H9 (cell line): Measurements from ENCODE around the gene TMEM220. TPM values are rescaled to one million over a fixed set of nuclear protein-coding genes. Genes with fewer than 3 reads are reported as not detected.

Experiments used
- DNase-seq: peaks from one replicate; pipeline ENCODE4 v3.0.0-alpha.2; 2017
- H2AFZ ChIP-seq: one replicate; pipeline ENCODE4 v1.6.1; 2013; ENCODE audit warnings: mild to moderate bottlenecking, low read length, control low read depth, moderate library complexity
- H2AK5ac ChIP-seq: 2 replicates; pipeline ENCODE4 v1.6.1; 2013; ENCODE audit warnings: low read length, control low read depth, mixed read lengths; ENCODE audit not compliant: insufficient read length
- H2BK120ac ChIP-seq: one replicate; pipeline ENCODE4 v1.6.1; 2013; ENCODE audit warnings: low read depth, mild to moderate bottlenecking, low read length, control low read depth, inconsistent platforms; ENCODE audit not compliant: poor library complexity, severe bottlenecking
- H2BK12ac ChIP-seq: 2 replicates; pipeline ENCODE4 v1.6.1; 2013; ENCODE audit warnings: low read length, control low read depth, mixed read lengths, low read depth; ENCODE audit not compliant: insufficient read length
- H2BK15ac ChIP-seq: 2 replicates; pipeline ENCODE4 v1.6.1; 2013; ENCODE audit warnings: low read depth, low read length, control low read depth
- H2BK20ac ChIP-seq: one replicate; pipeline ENCODE4 v1.6.1; 2013; ENCODE audit warnings: low read depth, mild to moderate bottlenecking, low read length, control low read depth, inconsistent platforms; ENCODE audit not compliant: poor library complexity, severe bottlenecking
- H2BK5ac ChIP-seq: 2 replicates; pipeline ENCODE4 v1.6.1; 2013; ENCODE audit warnings: low read length, control low read depth, mixed read lengths; ENCODE audit not compliant: insufficient read length
- H3K14ac ChIP-seq: 2 replicates; pipeline ENCODE4 v1.6.1; 2013; ENCODE audit warnings: low read length, control low read depth; ENCODE audit not compliant: insufficient read depth
- H3K18ac ChIP-seq: 2 replicates; pipeline ENCODE4 v1.6.1; 2013; ENCODE audit warnings: low read depth, mild to moderate bottlenecking, mixed read lengths, low read length, control low read depth; ENCODE audit not compliant: insufficient read length
- H3K23ac ChIP-seq: 2 replicates; pipeline ENCODE4 v1.6.1; 2013; ENCODE audit warnings: low read length, control low read depth, mixed read lengths, low read depth; ENCODE audit not compliant: insufficient read length
- H3K23me2 ChIP-seq: 2 replicates; pipeline ENCODE4 v1.6.1; 2013; ENCODE audit warnings: low read depth, mild to moderate bottlenecking, mixed read lengths, low read length, control low read depth; ENCODE audit not compliant: insufficient read length, poor library complexity, severe bottlenecking
- H3K27ac ChIP-seq: 2 replicates; pipeline ENCODE4 v1.5.1; 2013; ENCODE audit warnings: low read length, control low read depth, mixed read lengths, low read depth; ENCODE audit not compliant: insufficient read length
- H3K27me3 ChIP-seq: 2 replicates; pipeline ENCODE4 v1.6.1; 2013; ENCODE audit warnings: low read length, control low read depth, inconsistent platforms; ENCODE audit not compliant: insufficient read depth
- H3K4ac ChIP-seq: 2 replicates; pipeline ENCODE4 v1.6.1; 2013; ENCODE audit warnings: low read depth, mild to moderate bottlenecking, control low read depth, inconsistent platforms, low read length, moderate library complexity
- H3K4me1 ChIP-seq: 2 replicates; pipeline ENCODE4 v1.6.1; 2013; ENCODE audit warnings: low read length, control low read depth, inconsistent platforms; ENCODE audit not compliant: insufficient read depth
- H3K4me2 ChIP-seq: 2 replicates; pipeline ENCODE4 v1.6.1; 2013; ENCODE audit warnings: low read length, control low read depth, mixed read lengths; ENCODE audit not compliant: insufficient read length, insufficient read depth
- H3K56ac ChIP-seq: 2 replicates; pipeline ENCODE4 v1.6.1; 2013; ENCODE audit warnings: low read depth, mild to moderate bottlenecking, mixed read lengths, low read length, control low read depth; ENCODE audit not compliant: insufficient read length
- H3K79me1 ChIP-seq: 2 replicates; pipeline ENCODE4 v1.6.1; 2013; ENCODE audit warnings: low read depth, mild to moderate bottlenecking, moderate library complexity, low read length, control low read depth, inconsistent platforms; ENCODE audit not compliant: insufficient read depth, poor library complexity, severe bottlenecking
- H3K79me2 ChIP-seq: 2 replicates; pipeline ENCODE4 v1.6.1; 2013; ENCODE audit warnings: low read length, control low read depth, inconsistent platforms; ENCODE audit not compliant: insufficient read depth
- H3K9ac ChIP-seq: 2 replicates; pipeline ENCODE4 v1.6.1; 2013; ENCODE audit warnings: low read length, control low read depth, mixed read lengths; ENCODE audit not compliant: insufficient read length; ENCODE audit errors: extremely low read depth
- H3K9me3 ChIP-seq: one replicate; pipeline ENCODE4 v1.6.1; 2013; ENCODE audit warnings: low read depth, low read length, inconsistent platforms; ENCODE audit not compliant: control insufficient read depth
- H3T11ph ChIP-seq: one replicate; pipeline ENCODE4 v1.6.1; 2013; ENCODE audit warnings: mild to moderate bottlenecking, low read length, control low read depth, inconsistent platforms
- H4K20me1 ChIP-seq: one replicate; pipeline ENCODE4 v1.6.1; 2013; ENCODE audit not compliant: control insufficient read depth, insufficient read length, insufficient read depth
- H4K5ac ChIP-seq: 2 replicates; pipeline ENCODE4 v1.6.1; 2013; ENCODE audit warnings: low read depth, mild to moderate bottlenecking, mixed read lengths, low read length, control low read depth; ENCODE audit not compliant: insufficient read length
- H4K8ac ChIP-seq: replicated peaks from 2 replicates; pipeline ENCODE4 v1.6.1; 2013; ENCODE audit warnings: low read length, control low read depth, mixed read lengths, low read depth; ENCODE audit not compliant: insufficient read length
- H4K91ac ChIP-seq: 2 replicates; pipeline ENCODE4 v1.6.1; 2013; ENCODE audit warnings: low read depth, mild to moderate bottlenecking, moderate library complexity, mixed read lengths, low read length, control low read depth; ENCODE audit not compliant: insufficient read length
- H3K27ac Mint-ChIP-seq, 3 experiments: 2 replicates in 2 of 3; 3 replicates in 1 of 3; pipeline ENCODE4 v1.8.0; 2020 to 2021; ENCODE audit warnings: mixed read lengths in 3 of 3, mild to moderate bottlenecking in 1 of 3, moderate library complexity in 1 of 3
- H3K27me3 Mint-ChIP-seq: 2 replicates; pipeline ENCODE4 v1.8.0; 2021; ENCODE audit warnings: low read depth, mild to moderate bottlenecking, moderate library complexity, mixed read lengths
- H3K36me3 Mint-ChIP-seq, 3 experiments: 2 replicates in 2 of 3; 3 replicates in 1 of 3; pipeline ENCODE4 v1.8.0; 2020 to 2021; ENCODE audit warnings: low read depth in 3 of 3, mixed read lengths in 3 of 3; ENCODE audit not compliant: insufficient read depth in 1 of 3
- H3K4me1 Mint-ChIP-seq, 2 experiments: 2 replicates each; pipeline ENCODE4 v1.8.0; 2020; ENCODE audit warnings: mixed read lengths in 2 of 2
- H3K4me3 Mint-ChIP-seq, 2 experiments: 2 replicates in 1 of 2; 3 replicates in 1 of 2; pipeline ENCODE4 v1.8.0; 2020 to 2021; ENCODE audit warnings: mild to moderate bottlenecking in 2 of 2, mixed read lengths in 2 of 2, moderate library complexity in 1 of 2
- H3K9me3 Mint-ChIP-seq, 2 experiments: 2 replicates in 1 of 2; 3 replicates in 1 of 2; pipeline ENCODE4 v1.8.0; 2020; ENCODE audit warnings: mild to moderate bottlenecking in 2 of 2, mixed read lengths in 2 of 2, moderate library complexity in 1 of 2
- WGBS: extraction: QIAGEN DNeasy Blood & Tissue Kit; methylation state at CpG from one replicate; pipeline ENCODE4 v1.1.7; 2013; ENCODE audit warnings: missing lambda C conversion rate, low lambda C conversion rate, mixed read lengths; ENCODE audit not compliant: insufficient read length; ENCODE audit errors: extremely low coverage; 5-methylcytosine and 5-hydroxymethylcytosine counted together
- total RNA-seq: library from RNA; stranded (reverse); gene quantifications from 2 replicates; pipeline ENCODE4 v1.2.1, GENCODE V29; 2021
- TF ChIP-seq, protein P1 (sequence below): fragments of 200-600 bp; sonication (generic); conservative IDR thresholded peaks from 3 replicates; pipeline ENCODE4 v1.8.0; 2021; ENCODE audit warnings: antibody characterized with exemption, mild to moderate bottlenecking

The TMEM220 gene
- total RNA-seq, 1 experiment from 2014 or later = 6.1 TPM

- no peak overlapping the region; a peak in 1 of 7 replicates for H3K27ac Mint-ChIP-seq
- Histone ChIP-seq H4K20me1 (no peaks in the 10 kb centered on the region), H2BK120ac (no peak overlapping the region), H3K4ac (no peak overlapping the region), H3K79me2 (no peaks in the 10 kb centered on the region), H2AK5ac (no peak overlapping the region), H3K23ac (no peak overlapping the region), H2AFZ (no peak overlapping the region), H3K56ac (no peak overlapping the region), H4K5ac (no peak overlapping the region), H3K9ac (no peak overlapping the region), H4K8ac (no peak overlapping the region), H3K79me1 (no peaks in the 10 kb centered on the region), H3K4me1 (peaks cover 14% of the 10 kb centered on the region; the same call in 1 of the 2 replicates), H2BK12ac (no peak overlapping the region), H3K18ac (no peak overlapping the region), H3T11ph (no peak overlapping the region), H3K27me3 (no peaks in the 10 kb centered on the region), H3K9me3 (no peaks in the 10 kb centered on the region), H2BK15ac (no peak overlapping the region), H3K4me2 (no peak overlapping the region), H2BK5ac (no peak overlapping the region), H2BK20ac (no peak overlapping the region), H3K23me2 (peaks cover 6% of the 10 kb centered on the region), H3K14ac (no peak overlapping the region), H3K27ac (no peak overlapping the region), H4K91ac (no peak overlapping the region)
- TF ChIP-seq, protein P1, sequence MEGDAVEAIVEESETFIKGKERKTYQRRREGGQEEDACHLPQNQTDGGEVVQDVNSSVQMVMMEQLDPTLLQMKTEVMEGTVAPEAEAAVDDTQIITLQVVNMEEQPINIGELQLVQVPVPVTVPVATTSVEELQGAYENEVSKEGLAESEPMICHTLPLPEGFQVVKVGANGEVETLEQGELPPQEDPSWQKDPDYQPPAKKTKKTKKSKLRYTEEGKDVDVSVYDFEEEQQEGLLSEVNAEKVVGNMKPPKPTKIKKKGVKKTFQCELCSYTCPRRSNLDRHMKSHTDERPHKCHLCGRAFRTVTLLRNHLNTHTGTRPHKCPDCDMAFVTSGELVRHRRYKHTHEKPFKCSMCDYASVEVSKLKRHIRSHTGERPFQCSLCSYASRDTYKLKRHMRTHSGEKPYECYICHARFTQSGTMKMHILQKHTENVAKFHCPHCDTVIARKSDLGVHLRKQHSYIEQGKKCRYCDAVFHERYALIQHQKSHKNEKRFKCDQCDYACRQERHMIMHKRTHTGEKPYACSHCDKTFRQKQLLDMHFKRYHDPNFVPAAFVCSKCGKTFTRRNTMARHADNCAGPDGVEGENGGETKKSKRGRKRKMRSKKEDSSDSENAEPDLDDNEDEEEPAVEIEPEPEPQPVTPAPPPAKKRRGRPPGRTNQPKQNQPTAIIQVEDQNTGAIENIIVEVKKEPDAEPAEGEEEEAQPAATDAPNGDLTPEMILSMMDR = no peak
- H3K4me3 Mint-ChIP-seq = peak overlapping the region in 1 of 2 experiments; percentile 53; a peak in 1 of 5 replicates
- H3K9me3 Mint-ChIP-seq = no peaks in the 10 kb centered on the region; a peak in 1 of 5 replicates
- no CpG with 5 or more reads among the region's 6 CpGs for WGBS
- H3K4me1 Mint-ChIP-seq = peaks cover 39 to 44% of the 10 kb centered on the region in 2 experiments
- H3K27me3 Mint-ChIP-seq = no peaks in the 10 kb centered on the region
- no peak for DNase-seq
- H3K36me3 Mint-ChIP-seq = no peaks in the 10 kb centered on the region
These were observed 27.2 kb upstream of the TMEM220 start for GRCh38 chr17:10757067-10757466.
